Astrocyte (in vitro differentiated cells and primary cell): ENCODE results near the gene FAM13A.
A peak's percentile ranks its signal among the peaks of the same experiment; 100 is the strongest.

Source experiments
- EZH2 ChIP-seq: IDR thresholded peaks from 2 replicates; pipeline ENCODE4 v1.6.1; 2012; ENCODE audit warnings: mild to moderate bottlenecking, low read length, inconsistent platforms; ENCODE audit not compliant: insufficient read depth
- TF ChIP-seq, protein P1 (sequence below): IDR thresholded peaks from 2 replicates; pipeline ENCODE4 v1.5.1; 2011; ENCODE audit warnings: low read depth, mild to moderate bottlenecking, inconsistent platforms, low read length, moderate library complexity; ENCODE audit not compliant: insufficient read depth

- TF ChIP-seq, protein P1, sequence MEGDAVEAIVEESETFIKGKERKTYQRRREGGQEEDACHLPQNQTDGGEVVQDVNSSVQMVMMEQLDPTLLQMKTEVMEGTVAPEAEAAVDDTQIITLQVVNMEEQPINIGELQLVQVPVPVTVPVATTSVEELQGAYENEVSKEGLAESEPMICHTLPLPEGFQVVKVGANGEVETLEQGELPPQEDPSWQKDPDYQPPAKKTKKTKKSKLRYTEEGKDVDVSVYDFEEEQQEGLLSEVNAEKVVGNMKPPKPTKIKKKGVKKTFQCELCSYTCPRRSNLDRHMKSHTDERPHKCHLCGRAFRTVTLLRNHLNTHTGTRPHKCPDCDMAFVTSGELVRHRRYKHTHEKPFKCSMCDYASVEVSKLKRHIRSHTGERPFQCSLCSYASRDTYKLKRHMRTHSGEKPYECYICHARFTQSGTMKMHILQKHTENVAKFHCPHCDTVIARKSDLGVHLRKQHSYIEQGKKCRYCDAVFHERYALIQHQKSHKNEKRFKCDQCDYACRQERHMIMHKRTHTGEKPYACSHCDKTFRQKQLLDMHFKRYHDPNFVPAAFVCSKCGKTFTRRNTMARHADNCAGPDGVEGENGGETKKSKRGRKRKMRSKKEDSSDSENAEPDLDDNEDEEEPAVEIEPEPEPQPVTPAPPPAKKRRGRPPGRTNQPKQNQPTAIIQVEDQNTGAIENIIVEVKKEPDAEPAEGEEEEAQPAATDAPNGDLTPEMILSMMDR, result peak; percentile 22
- no peak for TF ChIP-seq EZH2
Observed at GRCh38 chr4:88791274-88791673, 265.7 kb downstream of the FAM13A start.
